Transverse colon (tissue), 4 donors: ENCODE data around the gene CDC42BPB.

Experiments
- CTCF ChIP-seq, 5 experiments: fragments of 200-600 bp in 3 of 5; fragments of 450-650 bp in 2 of 5; sonication (generic) in 3 of 5; IDR thresholded peaks; 1 replicate in 2 of 5; 2 replicates in 3 of 5; pipeline ENCODE4 v1.5.1; 2016 to 2017; ENCODE audit warnings: antibody characterized with exemption in 5 of 5, inconsistent platforms in 3 of 5, mild to moderate bottlenecking in 2 of 5, moderate library complexity in 1 of 5
- EP300 ChIP-seq: sonication (generic); formaldehyde crosslinking; IDR thresholded peaks from one replicate; pipeline ENCODE4 v1.6.1; 2017; ENCODE audit warnings: antibody characterized with exemption, low read depth
- POLR2A ChIP-seq: fragments of 450-650 bp; IDR thresholded peaks from one replicate; pipeline ENCODE4 v1.6.1; 2016; ENCODE audit warnings: antibody characterized with exemption, mild to moderate bottlenecking, moderate library complexity
- POLR2AphosphoS5 ChIP-seq, 3 donors: sonication (generic); formaldehyde crosslinking; IDR thresholded peaks; one replicate each; pipeline ENCODE4 v1.6.1; 2016; ENCODE audit warnings: antibody characterized with exemption in 3 of 3

- TF ChIP-seq CTCF (IDR thresholded peaks at IDR 0.05) (no peak), POLR2AphosphoS5 (IDR thresholded peaks at IDR 0.05) (no peak), EP300 (no peak), POLR2A (no peak)
Observed at GRCh38 chr14:103078860-103079587, 21.7 kb upstream of the CDC42BPB start.
